Suprapubic skin (tissue), 4 donors: ENCODE measurements around the gene PHRF1. TPM values are rescaled to one million over a fixed set of nuclear protein-coding genes. Genes with fewer than 3 reads are reported as not detected.

Experiments
- DNase-seq, 2 donors: peaks; one replicate each; pipeline ENCODE4 v3.0.0-alpha.2; 2019; ENCODE audit warnings: low spot score in 2 of 2
- H3K27ac ChIP-seq: fragments of 200-600 bp; sonication (generic); one replicate; pipeline ENCODE4 v1.5.1; 2019
- H3K27me3 ChIP-seq: fragments of 200-600 bp; sonication (generic); one replicate; pipeline ENCODE4 v1.5.1; 2019
- H3K36me3 ChIP-seq: fragments of 200-600 bp; sonication (generic); one replicate; pipeline ENCODE4 v1.5.1; 2019
- H3K4me1 ChIP-seq: fragments of 200-600 bp; sonication (generic); one replicate; pipeline ENCODE4 v1.5.1; 2019
- H3K4me3 ChIP-seq: fragments of 200-600 bp; sonication (generic); one replicate; pipeline ENCODE4 v1.5.1; 2019; ENCODE audit warnings: mild to moderate bottlenecking
- H3K9me3 ChIP-seq: fragments of 200-600 bp; sonication (generic); one replicate; pipeline ENCODE4 v1.5.1; 2019
- EP300 ChIP-seq: sonication (generic); formaldehyde crosslinking; IDR thresholded peaks from one replicate; pipeline ENCODE4 v1.6.1; 2017; ENCODE audit warnings: antibody characterized with exemption
- POLR2A ChIP-seq, 2 donors: fragments of 450-650 bp; IDR thresholded peaks; one replicate each; pipeline ENCODE4 v1.6.1; 2017; ENCODE audit warnings: antibody characterized with exemption in 2 of 2, mild to moderate bottlenecking in 2 of 2, moderate library complexity in 2 of 2
- POLR2AphosphoS5 ChIP-seq, 3 donors: sonication (generic); formaldehyde crosslinking; IDR thresholded peaks; one replicate each; pipeline ENCODE4 v1.6.1; 2017; ENCODE audit warnings: antibody characterized with exemption in 3 of 3
- WGBS: methylation state at CpG from one replicate; pipeline ENCODE4 v1.1.5; 2018; 5-methylcytosine and 5-hydroxymethylcytosine counted together
- total RNA-seq, 4 donors: library from RNA; depleted of rRNA; stranded (reverse); fragments of >200 nt; gene quantifications; one replicate each; pipeline ENCODE4 v1.1.0, GENCODE V29; 2016
- TF ChIP-seq, protein P1 (sequence below), 2 donors: fragments of 200-600 bp in 1 of 2; fragments of 450-650 bp in 1 of 2; sonication (generic) in 1 of 2; IDR thresholded peaks; one replicate each; pipeline ENCODE4 v1.5.1; 2016 to 2019; ENCODE audit warnings: antibody characterized with exemption in 2 of 2, mild to moderate bottlenecking in 1 of 2, moderate library complexity in 1 of 2

PHRF1 gene
- total RNA-seq, 4 donors from 2014 or later = 27.9 to 55.6 (median 42.0) TPM

GRCh38 chr11:563066-563811, 13.0 kb upstream of the PHRF1 start:
- no peaks in the 10 kb centered on the region for H3K27me3 ChIP-seq
- H3K4me3 ChIP-seq = no peak overlapping the region
- H3K36me3 ChIP-seq = no peaks in the 10 kb centered on the region
- TF ChIP-seq POLR2A (IDR thresholded peaks at IDR 0.05) (no peak), EP300 (no peak), POLR2AphosphoS5 (IDR thresholded peaks at IDR 0.05) (no peak)
- TF ChIP-seq, protein P1, sequence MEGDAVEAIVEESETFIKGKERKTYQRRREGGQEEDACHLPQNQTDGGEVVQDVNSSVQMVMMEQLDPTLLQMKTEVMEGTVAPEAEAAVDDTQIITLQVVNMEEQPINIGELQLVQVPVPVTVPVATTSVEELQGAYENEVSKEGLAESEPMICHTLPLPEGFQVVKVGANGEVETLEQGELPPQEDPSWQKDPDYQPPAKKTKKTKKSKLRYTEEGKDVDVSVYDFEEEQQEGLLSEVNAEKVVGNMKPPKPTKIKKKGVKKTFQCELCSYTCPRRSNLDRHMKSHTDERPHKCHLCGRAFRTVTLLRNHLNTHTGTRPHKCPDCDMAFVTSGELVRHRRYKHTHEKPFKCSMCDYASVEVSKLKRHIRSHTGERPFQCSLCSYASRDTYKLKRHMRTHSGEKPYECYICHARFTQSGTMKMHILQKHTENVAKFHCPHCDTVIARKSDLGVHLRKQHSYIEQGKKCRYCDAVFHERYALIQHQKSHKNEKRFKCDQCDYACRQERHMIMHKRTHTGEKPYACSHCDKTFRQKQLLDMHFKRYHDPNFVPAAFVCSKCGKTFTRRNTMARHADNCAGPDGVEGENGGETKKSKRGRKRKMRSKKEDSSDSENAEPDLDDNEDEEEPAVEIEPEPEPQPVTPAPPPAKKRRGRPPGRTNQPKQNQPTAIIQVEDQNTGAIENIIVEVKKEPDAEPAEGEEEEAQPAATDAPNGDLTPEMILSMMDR (IDR thresholded peaks at IDR 0.05) = no peak
- DNase-seq = no peak
- peaks cover 69% of the 10 kb centered on the region for H3K4me1 ChIP-seq
- H3K27ac ChIP-seq = peak overlapping the region; percentile 42
- no peaks in the 10 kb centered on the region for H3K9me3 ChIP-seq
- WGBS = 82% methylated on average over 4 of the region's 18 CpGs

GRCh38 chr11:563812-564578, 12.3 kb upstream of the PHRF1 start:
- H3K4me1 ChIP-seq = peaks cover 72% of the 10 kb centered on the region
- peak in 1 of 2 donors; percentile 76 for DNase-seq
- no peak overlapping the region for H3K4me3 ChIP-seq
- no peaks in the 10 kb centered on the region for H3K27me3 ChIP-seq
- H3K27ac ChIP-seq = peak overlapping the region; percentile 42
- H3K36me3 ChIP-seq = no peaks in the 10 kb centered on the region
- TF ChIP-seq POLR2A (IDR thresholded peaks at IDR 0.05) (no peak), EP300 (no peak), POLR2AphosphoS5 (IDR thresholded peaks at IDR 0.05) (no peak)
- TF ChIP-seq, protein P1 (IDR thresholded peaks at IDR 0.05) = no peak
- H3K9me3 ChIP-seq = no peaks in the 10 kb centered on the region
- 69% methylated on average over 4 of the region's 12 CpGs for WGBS

GRCh38 chr11:565921-566509, 10.3 kb upstream of the PHRF1 start:
- H3K9me3 ChIP-seq = no peaks in the 10 kb centered on the region
- DNase-seq = no peak
- H3K27me3 ChIP-seq = no peaks in the 10 kb centered on the region
- TF ChIP-seq, protein P1 (IDR thresholded peaks at IDR 0.05) = no peak
- TF ChIP-seq EP300 = no peak
- TF ChIP-seq POLR2AphosphoS5 (IDR thresholded peaks at IDR 0.05) = no peak
- no peak for TF ChIP-seq POLR2A (IDR thresholded peaks at IDR 0.05)
- H3K27ac ChIP-seq = no peak overlapping the region
- peaks cover 68% of the 10 kb centered on the region for H3K4me1 ChIP-seq
- no peaks in the 10 kb centered on the region for H3K36me3 ChIP-seq
- WGBS = 76% methylated on average over 8 of the region's 12 CpGs
- H3K4me3 ChIP-seq = no peak overlapping the region

- H3K27me3 ChIP-seq = no peaks in the 10 kb centered on the region
- H3K36me3 ChIP-seq = no peaks in the 10 kb centered on the region
- TF ChIP-seq POLR2A (IDR thresholded peaks at IDR 0.05) (no peak), POLR2AphosphoS5 (IDR thresholded peaks at IDR 0.05) (no peak), EP300 (no peak)
- TF ChIP-seq, protein P1 (IDR thresholded peaks at IDR 0.05) = no peak
- DNase-seq = peak; percentile 67 to 75
- 93% methylated on average over 4 of the region's 18 CpGs for WGBS
- H3K4me3 ChIP-seq = peak overlapping the region; percentile 76
- peaks cover 57% of the 10 kb centered on the region for H3K4me1 ChIP-seq
- no peaks in the 10 kb centered on the region for H3K9me3 ChIP-seq
- H3K27ac ChIP-seq = peak overlapping the region; percentile 91
Observed at GRCh38 chr11:567011-567628, 9.2 kb upstream of the PHRF1 start.
